Endothelial cell (in vitro differentiated cells): ENCODE data around the gene LMNA. TPM values are rescaled to one million over a fixed set of nuclear protein-coding genes. Genes with fewer than 3 reads are reported as not detected.

Experiments
- DNase-seq: peaks from one replicate; pipeline ENCODE4 v3.0.0; 2021; ENCODE audit warnings: low spot score
- H3K27ac Mint-ChIP-seq: one replicate; pipeline ENCODE4 v1.8.0; 2021; ENCODE audit warnings: mixed read lengths, inconsistent platforms; ENCODE audit not compliant: unreplicated experiment
- H3K27me3 Mint-ChIP-seq: one replicate; pipeline ENCODE4 v1.8.0; 2021; ENCODE audit warnings: mild to moderate bottlenecking, moderate library complexity, mixed read lengths, inconsistent platforms; ENCODE audit not compliant: unreplicated experiment
- H3K36me3 Mint-ChIP-seq: one replicate; pipeline ENCODE4 v1.8.0; 2021; ENCODE audit warnings: mild to moderate bottlenecking, low read depth, mixed read lengths, inconsistent platforms; ENCODE audit not compliant: unreplicated experiment
- H3K4me1 Mint-ChIP-seq: one replicate; pipeline ENCODE4 v1.8.0; 2021; ENCODE audit warnings: mild to moderate bottlenecking, mixed read lengths, inconsistent platforms; ENCODE audit not compliant: unreplicated experiment
- H3K4me3 Mint-ChIP-seq: one replicate; pipeline ENCODE4 v1.8.0; 2021; ENCODE audit warnings: mild to moderate bottlenecking, mixed read lengths, inconsistent platforms; ENCODE audit not compliant: unreplicated experiment
- H3K9me3 Mint-ChIP-seq: one replicate; pipeline ENCODE4 v1.8.0; 2021; ENCODE audit warnings: mixed read lengths, inconsistent platforms; ENCODE audit not compliant: unreplicated experiment
- CTCF ChIP-seq: fragments of 200-600 bp; sonication (generic); IDR thresholded peaks from one replicate; pipeline ENCODE4 v1.5.0; 2021; ENCODE audit warnings: antibody characterized with exemption; ENCODE audit not compliant: unreplicated experiment
- total RNA-seq: library from RNA; stranded (reverse); fragmentation: NEBNext Ultra II Directional; extraction: Animal tissue kit (Norgen Biotek cat#: 25700); gene quantifications from one replicate; pipeline ENCODE4 v1.2.1, GENCODE V29; 2021; ENCODE audit not compliant: unreplicated experiment

LMNA gene
- total RNA-seq, 1 donor from 2014 or later, result 35.8 TPM

- peaks cover 27% of the 10 kb centered on the region for H3K27me3 Mint-ChIP-seq
- H3K4me1 Mint-ChIP-seq, result peaks cover 63% of the 10 kb centered on the region
- H3K36me3 Mint-ChIP-seq, result peaks cover 13% of the 10 kb centered on the region
- TF ChIP-seq CTCF, result no peak
- H3K9me3 Mint-ChIP-seq, result no peaks in the 10 kb centered on the region
- DNase-seq, result no peak
- H3K4me3 Mint-ChIP-seq, result no peak overlapping the region
- peak overlapping the region; percentile 98 for H3K27ac Mint-ChIP-seq
Observed at GRCh38 chr1:156103521-156103947, 11.0 kb upstream of the LMNA start.

DNA sequence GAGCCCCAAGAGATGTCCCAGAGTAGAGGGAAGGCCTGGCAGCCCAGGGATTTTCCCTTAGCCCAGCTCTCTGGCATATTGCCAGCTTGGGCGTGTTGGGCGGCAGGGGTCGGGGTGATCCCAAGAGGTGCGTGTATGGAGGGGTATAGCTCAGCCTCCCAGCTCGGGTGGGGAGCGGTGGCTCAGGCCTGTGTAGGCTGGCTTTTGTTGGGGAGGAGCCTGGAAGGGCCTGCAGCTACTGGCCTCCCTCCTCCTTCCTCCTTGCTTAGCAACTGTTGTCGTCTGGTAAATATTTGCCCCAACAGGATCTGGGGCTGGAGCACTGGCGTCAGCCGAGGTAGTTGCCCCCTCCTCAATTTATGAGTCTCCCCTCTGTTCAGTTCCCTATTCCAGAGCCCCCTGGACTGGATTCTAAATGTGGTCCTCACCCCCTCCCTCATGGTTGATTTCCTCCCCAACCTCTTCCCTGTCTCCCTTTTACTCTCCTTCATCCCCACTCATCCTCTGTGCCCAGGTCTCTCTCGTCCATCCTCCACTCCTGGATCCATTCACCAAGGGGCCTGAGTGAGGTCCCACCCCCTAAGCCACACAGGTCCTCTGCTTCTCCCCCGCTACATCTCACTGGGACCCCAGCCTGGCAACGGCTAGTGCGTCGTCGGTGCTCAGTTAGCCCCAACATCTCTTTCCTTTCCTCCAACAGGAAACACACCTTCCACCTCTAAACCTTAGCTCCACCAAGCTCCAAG lies 10.3 kb upstream of the LMNA start:
- no peaks in the 10 kb centered on the region for H3K9me3 Mint-ChIP-seq
- H3K4me3 Mint-ChIP-seq, result peak overlapping the region; percentile 81
- peaks cover 26% of the 10 kb centered on the region for H3K27me3 Mint-ChIP-seq
- H3K27ac Mint-ChIP-seq, result peak overlapping the region; percentile 98
- no peak for TF ChIP-seq CTCF
- DNase-seq, result peak; percentile 37
- H3K36me3 Mint-ChIP-seq, result peaks cover 12% of the 10 kb centered on the region
- H3K4me1 Mint-ChIP-seq, result peaks cover 62% of the 10 kb centered on the region

DNA sequence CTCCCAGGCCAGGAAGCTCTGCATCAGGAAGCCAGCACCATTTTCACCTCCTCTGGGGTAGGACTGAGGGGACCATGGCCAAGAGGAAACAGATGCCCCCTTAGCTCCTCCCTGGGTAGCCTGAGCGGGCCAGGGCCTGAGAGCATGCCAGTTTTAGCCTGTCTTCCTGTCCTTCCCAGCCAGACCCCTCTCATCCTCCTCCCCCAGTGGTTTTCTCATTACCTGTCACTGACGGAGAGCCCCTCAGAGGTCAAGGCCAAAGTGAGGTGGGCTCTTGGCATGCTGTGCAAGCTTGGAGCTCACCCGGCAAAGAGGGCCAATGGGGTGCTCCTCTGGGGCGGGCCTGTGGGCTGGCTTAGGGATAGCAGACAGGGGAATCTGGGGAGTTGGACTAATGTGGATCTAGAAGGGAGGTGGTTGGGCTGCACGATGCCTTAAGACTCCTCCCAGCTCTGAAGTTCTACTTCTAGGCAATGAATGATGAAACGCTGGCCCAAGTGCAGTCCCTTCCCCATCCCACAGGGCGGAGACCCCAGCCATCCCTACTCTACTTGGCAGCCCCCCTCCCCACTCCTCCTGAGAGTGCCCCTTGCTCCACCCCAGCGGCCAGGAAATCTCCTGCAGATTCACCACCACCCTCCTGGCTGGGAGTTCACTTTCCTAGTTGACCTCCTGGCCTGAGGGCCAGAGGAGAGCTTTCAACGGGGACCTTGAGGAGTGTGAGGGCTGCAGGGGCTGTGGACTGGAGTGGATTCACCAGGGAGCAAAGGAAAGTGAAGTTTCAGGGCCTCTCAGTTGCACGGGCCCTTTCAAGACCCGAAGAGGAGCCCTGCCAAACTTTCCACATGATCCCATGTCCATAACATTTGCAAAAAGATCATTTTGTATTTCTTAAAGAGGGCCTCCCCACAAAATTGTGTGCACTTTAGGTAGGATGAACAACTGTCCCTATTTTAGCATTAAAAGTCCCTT lies 9.4 kb upstream of the LMNA start:
- Mint-ChIP-seq H3K4me3 (peak overlapping the region; percentile 81), H3K27me3 (peaks cover 26% of the 10 kb centered on the region), H3K4me1 (peaks cover 64% of the 10 kb centered on the region), H3K9me3 (no peaks in the 10 kb centered on the region), H3K27ac (peak overlapping the region; percentile 98), H3K36me3 (peaks cover 12% of the 10 kb centered on the region)
- no peak for TF ChIP-seq CTCF
- no peak for DNase-seq

DNA sequence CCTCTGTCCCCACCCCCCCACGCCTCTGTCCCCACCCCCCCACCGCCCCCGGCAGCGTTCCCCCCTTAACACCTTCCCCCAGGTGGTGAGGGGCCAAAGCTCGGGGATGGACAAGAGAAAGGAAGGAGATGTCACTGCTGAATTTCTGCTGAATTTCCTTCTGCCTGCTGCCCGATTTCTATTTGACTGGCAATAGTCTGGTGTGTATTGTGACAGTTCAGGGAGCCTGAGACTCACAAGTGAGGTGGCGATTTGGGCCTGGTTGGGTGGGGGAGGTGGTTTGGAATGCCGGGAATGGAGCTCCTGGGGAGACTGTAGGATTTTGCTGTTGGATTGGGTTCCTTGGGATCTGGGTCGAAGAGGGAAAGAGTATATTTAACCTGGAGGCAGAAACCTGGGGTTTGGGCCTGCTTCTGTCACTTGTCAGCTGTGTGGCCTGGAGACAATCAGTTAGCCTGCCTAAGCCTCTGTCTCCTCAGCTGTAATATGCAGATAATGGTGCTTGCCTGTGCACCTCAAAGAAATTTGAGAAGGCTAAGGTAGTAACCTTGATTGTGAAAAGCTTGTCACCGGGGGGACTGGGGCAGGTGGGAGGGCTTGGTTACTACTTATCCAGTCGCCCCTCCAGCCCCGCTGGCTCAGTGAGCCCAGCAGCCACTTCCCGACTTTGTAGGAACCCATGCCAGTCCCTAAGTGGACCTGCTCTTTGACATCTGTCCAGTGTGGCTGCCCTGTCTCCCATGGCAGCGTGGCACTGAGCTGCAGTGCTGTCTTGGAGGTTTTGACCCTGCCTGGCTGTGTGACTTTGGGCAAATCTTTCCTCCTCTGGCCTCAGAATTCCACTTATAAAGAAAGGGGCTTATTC lies 7.7 kb upstream of the LMNA start:
- Mint-ChIP-seq H3K4me1 (peaks cover 48% of the 10 kb centered on the region), H3K9me3 (no peaks in the 10 kb centered on the region), H3K4me3 (peak overlapping the region; percentile 86), H3K27me3 (peaks cover 27% of the 10 kb centered on the region), H3K36me3 (no peaks in the 10 kb centered on the region), H3K27ac (peak overlapping the region; percentile 100)
- TF ChIP-seq CTCF, result no peak
- DNase-seq, result no peak
